Transverse colon (tissue), 4 donors: Measurements from ENCODE around the gene DYNC1H1. TPM values are rescaled to one million over a fixed set of nuclear protein-coding genes. Genes with fewer than 3 reads are reported as not detected.

Source experiments
- DNase-seq: peaks from one replicate; pipeline ENCODE4 v3.0.0-alpha.2; 2019
- H3K27ac ChIP-seq, 4 donors: fragments of 200-600 bp; sonication (generic); 2 replicates each; pipeline ENCODE4 v1.5.1; 2016 to 2018; ENCODE audit warnings: inconsistent platforms in 4 of 4
- H3K27me3 ChIP-seq: fragments of 200-600 bp; sonication (generic); 2 replicates; pipeline ENCODE4 v1.5.1; 2017; ENCODE audit warnings: inconsistent platforms
- H3K36me3 ChIP-seq, 4 donors: fragments of 200-600 bp; sonication (generic); 2 replicates each; pipeline ENCODE4 v1.5.1; 2017 to 2019; ENCODE audit warnings: inconsistent platforms in 4 of 4
- H3K4me1 ChIP-seq, 4 donors: fragments of 200-600 bp; sonication (generic); 2 replicates each; pipeline ENCODE4 v1.5.1; 2017 to 2020; ENCODE audit warnings: inconsistent platforms in 4 of 4
- H3K4me3 ChIP-seq, 4 donors: fragments of 200-600 bp; sonication (generic); 1 replicate in 1 of 4; 2 replicates in 3 of 4; pipeline versions ENCODE4 v1.5.1 to v1.6.1; 2017 to 2019; ENCODE audit warnings: inconsistent platforms in 4 of 4
- H3K9me3 ChIP-seq, 2 donors: fragments of 200-600 bp; sonication (generic); 2 replicates each; pipeline ENCODE4 v1.5.1; 2017 to 2019; ENCODE audit warnings: inconsistent platforms in 2 of 2
- CTCF ChIP-seq, 5 experiments: fragments of 200-600 bp in 3 of 5; fragments of 450-650 bp in 2 of 5; sonication (generic) in 3 of 5; IDR thresholded peaks; 1 replicate in 2 of 5; 2 replicates in 3 of 5; pipeline ENCODE4 v1.5.1; 2016 to 2017; ENCODE audit warnings: antibody characterized with exemption in 5 of 5, inconsistent platforms in 3 of 5, mild to moderate bottlenecking in 2 of 5, moderate library complexity in 1 of 5
- EP300 ChIP-seq: sonication (generic); formaldehyde crosslinking; IDR thresholded peaks from one replicate; pipeline ENCODE4 v1.6.1; 2017; ENCODE audit warnings: antibody characterized with exemption, low read depth
- POLR2A ChIP-seq: fragments of 450-650 bp; IDR thresholded peaks from one replicate; pipeline ENCODE4 v1.6.1; 2016; ENCODE audit warnings: antibody characterized with exemption, mild to moderate bottlenecking, moderate library complexity
- POLR2AphosphoS5 ChIP-seq, 3 donors: sonication (generic); formaldehyde crosslinking; IDR thresholded peaks; one replicate each; pipeline ENCODE4 v1.6.1; 2016; ENCODE audit warnings: antibody characterized with exemption in 3 of 3
- WGBS, 2 donors: methylation state at CpG; one replicate each; pipeline ENCODE4 v1.1.5; 2018; ENCODE audit warnings: low coverage in 1 of 2; 5-methylcytosine and 5-hydroxymethylcytosine counted together
- in situ Hi-C, 4 donors: fragments of 200-750 bp; cut with MboI; loops; one replicate each; pipeline versions ENCODE4 v1.15.0 to v1.15.1; 2017; ENCODE audit warnings: low sequenced_read_pairs in 3 of 4, low pct_ligation_motif_present in 1 of 4, low pct_unique_long_range_greater_than_20kb in 1 of 4
- intact Hi-C: fragments of 100-400 bp; cut with DNase I; formaldehyde crosslinking; loops from one replicate; pipeline ENCODE4 v1.15.1; 2023; ENCODE audit warnings: low total_unique reads
- total RNA-seq, 4 donors: library from RNA; depleted of rRNA; stranded (reverse); fragments of >200 nt; gene quantifications; one replicate each; pipeline ENCODE4 v1.1.0, GENCODE V29; 2016

The DYNC1H1 gene
- total RNA-seq, 4 donors from 2014 or later = 471 to 647 (median 482) TPM

GRCh38 chr14:102094101-102094500 lies 129.7 kb downstream of the DYNC1H1 start:
- intact Hi-C loops = no loop called here
- in situ Hi-C loops = loop anchor here in 2 of 4 donors (10.0 kb wide), 2 partner anchors 129 to 389 kb away; partner anchors contain the start of gene DYNC1H1 (in 1 of the 2)

GRCh38 chr14:102095231-102095870 lies 131.0 kb downstream of the DYNC1H1 start:
- WGBS, 2 donors = 80 to 84% methylated on average over 1 to 6 of the region's 6 CpGs
- no peak for DNase-seq
- intact Hi-C loops (no loop called here), in situ Hi-C loops (loop anchor here in 2 of 4 donors (10.0 kb wide), 2 partner anchors 131 to 391 kb away; partner anchors contain the start of gene DYNC1H1 (in 1 of the 2))
- TF ChIP-seq POLR2A = no peak
- no peak for TF ChIP-seq EP300
- no peak for TF ChIP-seq CTCF (IDR thresholded peaks at IDR 0.05)
- TF ChIP-seq POLR2AphosphoS5 (IDR thresholded peaks at IDR 0.05) = no peak
- Histone ChIP-seq H3K27ac (no peak overlapping the region), H3K4me3 (no peak overlapping the region), H3K9me3 (no peaks in the 10 kb centered on the region), H3K4me1 (peaks cover 0 to 19% (median 8%) of the 10 kb centered on the region in 4 donors), H3K36me3 (no peaks in the 10 kb centered on the region), H3K27me3 (no peaks in the 10 kb centered on the region)

More at GRCh38 chr14:102094101-102094500, 129.7 kb downstream of the DYNC1H1 start:
- no peak overlapping the region for H3K27ac ChIP-seq
- peaks cover 0 to 19% (median 8%) of the 10 kb centered on the region in 4 donors for H3K4me1 ChIP-seq
- no peaks in the 10 kb centered on the region for H3K27me3 ChIP-seq
- no peaks in the 10 kb centered on the region for H3K36me3 ChIP-seq
- H3K4me3 ChIP-seq = no peak overlapping the region
- WGBS, 2 donors = 69 to 100% methylated on average over 1 to 7 of the region's 7 CpGs
- DNase-seq = no peak
- TF ChIP-seq POLR2AphosphoS5 (IDR thresholded peaks at IDR 0.05) = no peak
- TF ChIP-seq POLR2A = no peak
- TF ChIP-seq CTCF (IDR thresholded peaks at IDR 0.05) = no peak
- TF ChIP-seq EP300 = no peak
- no peaks in the 10 kb centered on the region for H3K9me3 ChIP-seq

GRCh38 chr14:102095871-102096568 lies 131.6 kb downstream of the DYNC1H1 start:
- intact Hi-C loops (no loop called here), in situ Hi-C loops (loop anchor here in 2 of 4 donors (10.0 kb wide), 2 partner anchors 131 to 391 kb away; partner anchors contain the start of gene DYNC1H1 (in 1 of the 2))
- Histone ChIP-seq H3K4me3 (no peak overlapping the region), H3K9me3 (no peaks in the 10 kb centered on the region), H3K27ac (no peak overlapping the region), H3K27me3 (no peaks in the 10 kb centered on the region), H3K4me1 (peaks cover 0 to 19% (median 8%) of the 10 kb centered on the region in 4 donors), H3K36me3 (no peaks in the 10 kb centered on the region)
- no peak for DNase-seq
- TF ChIP-seq POLR2AphosphoS5 (IDR thresholded peaks at IDR 0.05) = no peak
- no peak for TF ChIP-seq EP300
- no peak for TF ChIP-seq CTCF (IDR thresholded peaks at IDR 0.05)
- TF ChIP-seq POLR2A = no peak
- 63 to 83% methylated on average over 2 to 8 of the region's 8 CpGs for WGBS, 2 donors

GRCh38 chr14:102096569-102097188 lies 132.3 kb downstream of the DYNC1H1 start:
- peaks cover 0 to 19% (median 8%) of the 10 kb centered on the region in 4 donors for H3K4me1 ChIP-seq
- intact Hi-C loops = no loop called here
- 0 to 41% methylated on average over 4 to 12 of the region's 12 CpGs for WGBS, 2 donors

More at GRCh38 chr14:102096569-102097188, 132.3 kb downstream of the DYNC1H1 start:
- H3K36me3 ChIP-seq = no peaks in the 10 kb centered on the region
- in situ Hi-C loops = loop anchor here in 2 of 4 donors (10.0 kb wide), 2 partner anchors 132 to 392 kb away; partner anchors contain the start of gene DYNC1H1 (in 1 of the 2)
- DNase-seq = peak; percentile 89
- no peak overlapping the region for H3K4me3 ChIP-seq
- H3K9me3 ChIP-seq = no peaks in the 10 kb centered on the region
- H3K27me3 ChIP-seq = no peaks in the 10 kb centered on the region
- TF ChIP-seq POLR2A (no peak), CTCF (IDR thresholded peaks at IDR 0.05) (peak; percentile 77 to 83 (median 79))
- no peak overlapping the region for H3K27ac ChIP-seq
